AG08396 (cell line): ENCODE results near the gene MORN4.
A peak's percentile ranks its signal among the peaks of the same experiment; 100 is the strongest.
"Not testable (repeated sequence)": the region's sequence is repeated elsewhere in the genome, so short reads cannot be mapped to it uniquely, and the experiment has no call there.

Experiments
- DNase-seq: peaks from one replicate; pipeline ENCODE4 v3.0.0; 2012; ENCODE audit warnings: low spot score, mixed read lengths

The MORN4 gene

GRCh38 chr10:97640868-97641811 lies 7.8 kb upstream of the MORN4 start:
- peak; percentile 73 for DNase-seq

GRCh38 chr10:97640174-97640867 lies 7.0 kb upstream of the MORN4 start, which contains the start of gene PI4K2A:
Gene PI4K2A (plus strand): TSS chr10:97640671. CDS start chr10:97640743, 72 bp downstream.
- DNase-seq = peak; percentile 98

GRCh38 chr10:97639090-97639489 lies 5.8 kb upstream of the MORN4 start:
- not testable (repeated sequence) for DNase-seq

- no peak for DNase-seq
Measured at GRCh38 chr10:97635577-97635976, 2.3 kb upstream of the MORN4 start.

GRCh38 chr10:97633921-97634320 lies 621 bp upstream of the MORN4 start:
- no peak for DNase-seq

DNA sequence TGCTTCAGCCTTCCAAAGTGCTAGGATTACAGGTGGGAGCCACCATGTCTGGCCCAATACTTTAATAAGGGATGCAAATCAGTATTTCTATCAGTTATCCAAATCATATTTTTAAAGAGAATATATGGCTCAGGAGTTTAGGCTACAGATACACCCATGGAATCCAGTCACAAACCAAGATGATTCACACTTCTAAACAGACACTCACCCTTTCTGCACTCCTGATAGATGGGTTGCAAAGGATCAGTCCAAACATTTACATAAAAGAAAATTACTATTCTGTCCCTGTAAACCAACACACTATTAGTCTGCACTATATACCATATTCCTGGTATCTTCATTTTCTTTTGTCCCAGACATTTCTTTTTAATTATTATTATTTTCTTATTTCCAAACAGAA lies 2.2 kb downstream of the MORN4 start:
- peak; percentile 32 for DNase-seq

DNA sequence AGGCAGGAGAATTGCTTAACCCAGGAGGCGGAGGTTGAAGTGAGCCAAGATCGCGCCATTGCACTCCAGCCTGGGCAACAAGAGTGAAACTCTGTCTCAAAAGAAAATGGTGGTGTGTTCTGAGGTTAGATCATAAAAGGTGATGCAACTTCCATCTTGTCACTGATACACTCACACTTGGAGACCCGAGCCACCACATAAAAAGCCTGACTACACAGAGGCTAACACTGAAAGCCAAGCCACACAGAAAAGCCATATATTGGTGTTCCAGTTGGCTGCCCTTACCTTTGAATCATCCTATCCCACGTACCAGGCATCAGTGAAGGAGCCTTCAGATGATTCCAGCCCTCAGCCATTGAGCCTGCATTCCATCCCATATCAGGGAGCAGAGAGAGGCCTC lies 4.0 kb downstream of the MORN4 start:
- DNase-seq = no peak

DNA sequence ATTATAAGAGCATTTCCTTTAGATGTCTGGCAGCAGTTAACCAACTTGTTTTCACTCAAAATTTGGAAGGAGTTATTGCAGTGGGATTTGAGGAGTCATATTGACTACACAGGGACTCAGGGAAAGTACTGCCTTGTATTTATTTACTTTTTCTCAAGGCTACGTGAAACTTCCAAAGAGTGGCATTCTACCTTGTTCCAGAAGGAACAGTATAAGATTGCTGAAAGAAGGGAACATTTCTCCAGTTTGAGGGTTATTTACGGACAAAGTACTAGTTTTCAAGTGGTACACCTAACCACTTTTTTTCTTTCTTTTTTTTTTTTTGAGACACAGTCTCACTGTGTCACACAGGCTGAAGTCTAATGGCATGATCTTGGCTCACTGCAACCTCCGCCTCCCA lies 5.1 kb downstream of the MORN4 start:
- DNase-seq = no peak

DNA sequence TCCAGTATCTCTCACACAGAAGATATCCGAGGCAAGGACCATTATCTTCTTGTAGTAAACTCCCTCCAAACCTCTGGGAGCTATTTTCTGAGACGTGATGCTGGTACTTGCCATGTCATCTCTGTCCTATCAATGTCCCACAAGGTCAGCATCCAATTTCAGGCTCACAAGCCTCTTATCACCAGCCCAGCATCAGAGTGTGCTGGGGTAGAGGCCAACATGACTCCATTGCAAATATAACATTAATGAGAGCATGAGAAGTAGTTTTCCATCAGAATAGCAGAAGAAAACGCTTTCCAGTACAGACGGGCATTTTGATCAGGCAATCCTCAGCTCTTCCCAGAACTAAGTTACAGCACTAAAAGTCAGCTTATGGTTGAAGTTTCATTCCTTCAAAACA lies 5.6 kb downstream of the MORN4 start:
- DNase-seq = no peak

DNA sequence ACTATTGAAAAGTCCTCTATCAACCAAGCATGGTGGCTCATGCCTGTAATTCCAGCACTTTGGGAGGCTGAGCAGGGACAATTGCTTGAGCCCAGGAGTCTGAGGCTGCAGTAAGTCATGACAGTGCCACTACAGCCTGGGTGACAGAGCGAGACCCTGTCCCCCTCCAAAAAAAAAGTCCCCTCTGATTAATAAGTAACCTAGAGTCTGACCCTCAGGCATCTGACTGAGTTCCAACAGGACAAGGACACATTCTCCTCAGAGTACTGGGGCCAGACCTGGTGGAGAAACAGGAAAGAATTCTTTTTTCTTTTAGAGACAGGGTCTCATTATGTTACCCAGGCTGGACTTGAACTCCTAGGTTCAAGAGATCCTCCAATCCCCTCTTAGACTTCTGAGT lies 10.0 kb downstream of the MORN4 start:
- DNase-seq = no peak

- DNase-seq = no peak
Measured at GRCh38 chr10:97618733-97619132, 14.6 kb downstream of the MORN4 start.

DNA sequence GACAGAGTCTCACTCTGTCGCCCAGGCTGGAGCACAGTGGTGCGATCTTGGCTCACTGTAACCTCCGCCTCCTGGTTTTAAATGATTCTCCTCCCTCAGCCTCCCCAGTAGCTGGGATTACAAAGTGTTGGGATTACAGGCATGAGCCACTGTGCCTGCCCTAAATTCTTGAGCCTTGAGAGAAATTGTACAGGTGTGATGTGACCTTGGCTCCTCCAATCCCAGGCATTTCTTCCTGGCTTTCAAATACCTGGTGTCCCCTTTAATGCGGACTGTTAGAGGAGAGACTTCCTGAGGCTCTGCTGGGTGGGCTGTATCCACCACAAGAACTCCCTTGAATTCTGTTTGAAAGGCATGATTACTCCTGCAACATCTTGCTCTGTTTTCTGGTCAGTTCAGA lies 15.0 kb downstream of the MORN4 start:
- no peak for DNase-seq

DNA sequence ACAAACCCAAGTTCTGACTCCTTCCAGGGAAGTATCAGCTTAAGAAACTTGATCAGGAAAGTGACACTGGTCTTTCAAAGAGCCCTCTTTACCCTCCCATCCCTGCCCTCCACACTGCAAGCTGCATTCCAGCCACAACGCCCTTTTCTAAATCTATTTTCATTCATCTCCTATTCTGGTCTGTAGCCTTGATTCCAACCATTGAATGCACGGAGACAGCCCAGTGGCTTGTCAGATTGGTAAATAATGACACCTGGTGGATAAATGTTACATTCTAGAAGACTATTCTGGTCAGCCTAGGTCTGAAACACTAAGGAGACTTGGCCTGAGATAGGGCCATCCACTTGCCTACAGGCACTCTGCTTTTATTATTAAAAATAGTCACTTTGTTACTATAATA lies 20.9 kb downstream of the MORN4 start:
- DNase-seq = peak; percentile 56

DNA sequence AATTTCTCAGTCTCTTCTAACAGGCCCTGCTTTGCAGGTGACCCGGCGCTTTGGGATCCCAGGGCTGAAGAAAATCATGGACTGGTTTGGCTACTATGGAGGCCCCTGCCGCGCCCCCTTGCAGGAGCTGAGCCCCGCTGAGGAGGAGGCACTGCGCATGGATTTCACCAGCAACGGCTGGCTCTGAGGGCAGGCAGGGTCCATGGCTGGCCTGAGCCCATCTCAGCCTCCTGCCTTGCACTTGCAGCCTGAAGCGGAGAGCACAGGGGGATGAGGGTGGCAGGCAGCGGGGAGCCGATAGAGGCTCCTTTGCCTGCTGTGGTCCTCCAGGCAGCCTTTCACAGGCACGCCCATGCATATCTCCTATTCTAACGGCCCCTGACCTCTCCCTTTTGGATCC lies 21.8 kb downstream of the MORN4 start:
- DNase-seq = no peak

DNA sequence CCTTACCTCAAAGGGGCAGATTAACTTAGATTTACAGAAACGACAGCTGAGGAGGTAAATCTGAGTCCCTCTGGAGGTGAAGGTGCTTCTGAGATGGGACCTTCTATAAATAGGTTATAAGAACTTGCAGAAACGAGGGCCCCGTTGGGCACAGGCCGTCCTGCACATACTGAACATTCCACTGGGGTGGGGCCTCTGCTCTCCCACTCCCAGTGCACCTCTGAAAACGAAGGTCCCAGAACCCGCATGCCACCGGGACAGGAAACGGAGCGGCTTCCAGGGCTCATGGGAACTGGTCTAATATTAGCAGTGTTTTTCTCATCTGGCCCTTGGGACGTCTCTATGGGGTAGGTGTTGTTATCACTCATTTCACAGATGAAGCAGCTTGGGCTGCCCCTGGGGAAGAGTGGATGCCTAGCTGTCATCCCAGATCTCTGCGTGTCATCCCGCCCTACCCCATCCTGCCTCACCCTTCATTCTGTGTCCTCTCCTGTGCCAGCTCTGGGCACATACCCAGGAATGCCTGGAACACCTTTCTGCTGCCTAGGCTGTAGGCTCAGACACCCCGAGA lies 24.2 kb downstream of the MORN4 start:
- no peak for DNase-seq

GRCh38 chr10:97607095-97607636 lies 26.1 kb downstream of the MORN4 start:
- DNase-seq = no peak

GRCh38 chr10:97601268-97602215 lies 31.8 kb downstream of the MORN4 start:
- no peak for DNase-seq

GRCh38 chr10:97600616-97601015 lies 32.7 kb downstream of the MORN4 start:
- DNase-seq = no peak

- no peak for DNase-seq
Measured at GRCh38 chr10:97599272-97599619, 34.1 kb downstream of the MORN4 start.

DNA sequence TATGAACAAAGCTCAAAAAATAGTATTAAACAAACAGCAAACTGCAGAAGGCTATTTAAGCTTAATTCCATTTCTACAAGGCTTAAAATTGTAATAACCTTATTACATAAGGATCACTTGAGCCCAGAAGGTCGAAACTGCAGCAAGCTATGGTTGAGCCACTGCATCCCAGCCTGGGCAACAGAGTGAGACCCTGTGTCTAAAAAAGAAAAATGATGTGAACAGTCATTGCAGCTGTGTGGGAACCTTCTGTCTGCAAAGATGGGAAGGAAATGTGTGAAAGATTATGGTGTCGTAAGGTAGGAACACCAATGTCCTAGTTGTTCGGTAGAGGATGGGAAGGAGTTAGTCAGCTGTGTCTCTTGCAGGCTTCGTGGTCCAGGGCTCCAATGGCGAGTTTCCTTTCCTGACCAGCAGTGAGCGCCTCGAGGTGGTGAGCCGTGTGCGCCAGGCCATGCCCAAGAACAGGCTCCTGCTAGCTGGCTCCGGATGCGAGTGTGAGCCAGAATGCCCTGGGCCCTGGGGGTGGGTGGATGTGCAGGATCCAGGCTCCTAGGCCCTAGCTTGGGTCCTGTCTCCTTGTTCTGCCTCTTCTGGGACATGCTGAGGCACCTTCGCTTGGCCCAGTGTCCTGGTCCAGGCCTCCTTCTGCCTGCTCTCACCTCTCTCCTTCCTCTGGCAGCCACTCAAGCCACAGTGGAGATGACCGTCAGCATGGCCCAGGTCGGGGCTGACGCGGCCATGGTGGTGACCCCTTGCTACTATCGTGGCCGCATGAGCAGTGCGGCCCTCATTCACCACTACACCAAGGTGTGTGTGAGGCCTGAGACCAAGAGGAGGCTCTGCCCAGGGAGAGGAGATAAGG lies 34.7 kb downstream of the MORN4 start:
- DNase-seq = no peak

DNA sequence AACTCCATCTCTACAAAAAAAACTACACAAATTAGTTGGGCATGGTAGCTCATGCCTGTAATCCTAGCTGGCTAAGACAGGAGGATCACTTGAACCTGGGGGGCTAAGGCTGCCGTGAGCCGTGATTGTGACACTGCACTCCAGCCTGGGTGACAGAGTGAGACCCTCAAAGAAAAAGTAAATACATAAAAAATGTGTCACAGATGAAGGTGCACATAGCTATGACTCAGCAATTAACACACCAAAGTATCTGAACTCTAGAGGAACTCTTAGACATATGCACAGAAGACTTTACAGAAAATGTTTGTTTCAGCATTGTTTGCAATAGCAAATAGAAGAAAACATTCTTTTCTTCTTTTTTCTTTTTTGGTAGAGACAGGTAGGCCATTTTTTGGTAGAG lies 35.5 kb downstream of the MORN4 start:
- DNase-seq = no peak
